Liver (tissue), 3 donors: Measurements from ENCODE around the gene FAT2.

Experiments
- EGR1 ChIP-seq, 2 donors: IDR thresholded peaks; 2 replicates each; pipeline ENCODE4 v1.6.1; 2016 to 2018; ENCODE audit warnings: antibody characterized with exemption in 2 of 2, low read depth in 2 of 2
- FOXA1 ChIP-seq: IDR thresholded peaks from 2 replicates; pipeline ENCODE4 v1.6.1; 2016; ENCODE audit warnings: antibody characterized with exemption
- GABPA ChIP-seq, 2 donors: IDR thresholded peaks in 1 of 2; conservative IDR thresholded peaks in 1 of 2; 2 replicates each; pipeline ENCODE4 v1.6.1; 2016; ENCODE audit warnings: antibody characterized with exemption in 2 of 2, mild to moderate bottlenecking in 1 of 2, moderate library complexity in 1 of 2
- JUND ChIP-seq, 2 donors: IDR thresholded peaks; 2 replicates each; pipeline ENCODE4 v1.6.1; 2016; ENCODE audit warnings: antibody characterized with exemption in 2 of 2
- RAD21 ChIP-seq, 2 donors: IDR thresholded peaks; 2 replicates each; pipeline ENCODE4 v1.6.1; 2016; ENCODE audit warnings: antibody characterized with exemption in 2 of 2, mild to moderate bottlenecking in 2 of 2
- RXRA ChIP-seq, 2 donors: IDR thresholded peaks; 2 replicates each; pipeline ENCODE4 v1.6.1; 2017 to 2018; ENCODE audit warnings: antibody characterized with exemption in 2 of 2, mild to moderate bottlenecking in 1 of 2
- SP1 ChIP-seq: IDR thresholded peaks from 2 replicates; pipeline ENCODE4 v1.6.1; 2018; ENCODE audit warnings: antibody characterized with exemption, mild to moderate bottlenecking
- TAF1 ChIP-seq: conservative IDR thresholded peaks from 2 replicates; pipeline ENCODE4 v1.6.1; 2016; ENCODE audit warnings: antibody characterized with exemption, mild to moderate bottlenecking
- YY1 ChIP-seq: IDR thresholded peaks from 2 replicates; pipeline ENCODE4 v1.6.1; 2016; ENCODE audit warnings: antibody characterized with exemption, mild to moderate bottlenecking
- TF ChIP-seq, protein P1 (sequence below): fragments of 150-350 bp; IDR thresholded peaks from 2 replicates; pipeline ENCODE4 v1.5.1; 2017; ENCODE audit warnings: improper control_type of control experiment, low read depth, low read length; ENCODE audit not compliant: missing input control
- TF ChIP-seq, protein P2 (sequence below): IDR thresholded peaks from 2 replicates; pipeline ENCODE4 v1.6.1; 2016; ENCODE audit warnings: antibody characterized with exemption
- TF ChIP-seq, protein P3 (sequence below): IDR thresholded peaks from 2 replicates; pipeline ENCODE4 v1.6.1; 2016; ENCODE audit warnings: antibody characterized with exemption
- TF ChIP-seq, protein P4 (sequence below): IDR thresholded peaks from 2 replicates; pipeline ENCODE4 v1.6.1; 2016; ENCODE audit warnings: antibody characterized with exemption, mild to moderate bottlenecking
- donor health status: healthy.
- donor health status: healthy.

DNA sequence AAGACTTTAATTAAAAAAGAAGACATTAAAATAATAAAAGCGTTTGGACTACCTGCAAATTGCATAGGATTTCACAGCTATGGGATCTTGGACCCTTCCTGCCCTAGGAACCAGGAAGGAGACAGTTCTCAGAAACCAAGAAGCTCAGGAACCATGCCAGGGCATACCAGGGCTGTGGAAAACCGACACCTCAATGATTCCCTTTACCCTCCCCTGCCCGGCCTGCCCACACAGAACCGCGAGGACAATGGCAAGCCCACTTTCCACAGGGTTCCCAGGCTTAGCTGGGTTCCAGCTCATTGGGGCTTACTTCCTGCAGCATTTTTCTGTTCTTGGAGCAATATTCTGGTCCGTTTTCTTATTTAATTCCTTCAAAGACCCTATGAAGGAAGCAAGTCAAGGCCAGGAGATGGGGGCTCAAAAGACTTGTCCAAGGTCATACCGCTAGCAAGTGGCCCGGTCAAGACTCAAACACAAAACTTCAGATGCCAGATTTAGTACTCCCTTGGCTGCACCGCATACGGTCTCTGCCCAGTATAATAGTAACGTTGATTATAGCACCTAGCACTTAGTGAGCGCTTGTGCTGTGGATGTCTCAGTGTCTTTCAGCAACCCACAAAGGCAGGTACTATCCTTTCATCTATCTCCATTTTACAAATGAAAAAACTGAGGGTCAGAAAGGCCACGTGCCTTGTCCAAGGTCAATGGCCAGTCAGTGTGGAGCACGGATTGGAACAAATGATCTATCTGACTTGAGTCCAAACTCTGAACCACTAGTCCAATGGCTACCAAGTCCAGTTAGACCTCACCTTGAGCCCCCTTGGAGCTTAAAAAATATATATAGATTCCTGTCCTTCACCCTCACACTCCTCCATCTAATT, 6.8 kb downstream of the FAT2 start:
- TF ChIP-seq, protein P1, sequence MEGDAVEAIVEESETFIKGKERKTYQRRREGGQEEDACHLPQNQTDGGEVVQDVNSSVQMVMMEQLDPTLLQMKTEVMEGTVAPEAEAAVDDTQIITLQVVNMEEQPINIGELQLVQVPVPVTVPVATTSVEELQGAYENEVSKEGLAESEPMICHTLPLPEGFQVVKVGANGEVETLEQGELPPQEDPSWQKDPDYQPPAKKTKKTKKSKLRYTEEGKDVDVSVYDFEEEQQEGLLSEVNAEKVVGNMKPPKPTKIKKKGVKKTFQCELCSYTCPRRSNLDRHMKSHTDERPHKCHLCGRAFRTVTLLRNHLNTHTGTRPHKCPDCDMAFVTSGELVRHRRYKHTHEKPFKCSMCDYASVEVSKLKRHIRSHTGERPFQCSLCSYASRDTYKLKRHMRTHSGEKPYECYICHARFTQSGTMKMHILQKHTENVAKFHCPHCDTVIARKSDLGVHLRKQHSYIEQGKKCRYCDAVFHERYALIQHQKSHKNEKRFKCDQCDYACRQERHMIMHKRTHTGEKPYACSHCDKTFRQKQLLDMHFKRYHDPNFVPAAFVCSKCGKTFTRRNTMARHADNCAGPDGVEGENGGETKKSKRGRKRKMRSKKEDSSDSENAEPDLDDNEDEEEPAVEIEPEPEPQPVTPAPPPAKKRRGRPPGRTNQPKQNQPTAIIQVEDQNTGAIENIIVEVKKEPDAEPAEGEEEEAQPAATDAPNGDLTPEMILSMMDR, result no peak
- TF ChIP-seq, protein P2, sequence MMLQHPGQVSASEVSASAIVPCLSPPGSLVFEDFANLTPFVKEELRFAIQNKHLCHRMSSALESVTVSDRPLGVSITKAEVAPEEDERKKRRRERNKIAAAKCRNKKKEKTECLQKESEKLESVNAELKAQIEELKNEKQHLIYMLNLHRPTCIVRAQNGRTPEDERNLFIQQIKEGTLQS, result no peak
- TF ChIP-seq, protein P3, sequence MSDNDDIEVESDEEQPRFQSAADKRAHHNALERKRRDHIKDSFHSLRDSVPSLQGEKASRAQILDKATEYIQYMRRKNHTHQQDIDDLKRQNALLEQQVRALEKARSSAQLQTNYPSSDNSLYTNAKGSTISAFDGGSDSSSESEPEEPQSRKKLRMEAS, result no peak
- no peak for TF ChIP-seq JUND (IDR thresholded peaks at IDR 0.05)
- TF ChIP-seq TAF1, result no peak
- no peak for TF ChIP-seq GABPA (IDR thresholded peaks at IDR 0.05 in 1 of 2, conservative IDR thresholded peaks at IDR 0.05 in 1 of 2)
- no peak for TF ChIP-seq RAD21 (IDR thresholded peaks at IDR 0.05)
- no peak for TF ChIP-seq FOXA1
- TF ChIP-seq, protein P4, sequence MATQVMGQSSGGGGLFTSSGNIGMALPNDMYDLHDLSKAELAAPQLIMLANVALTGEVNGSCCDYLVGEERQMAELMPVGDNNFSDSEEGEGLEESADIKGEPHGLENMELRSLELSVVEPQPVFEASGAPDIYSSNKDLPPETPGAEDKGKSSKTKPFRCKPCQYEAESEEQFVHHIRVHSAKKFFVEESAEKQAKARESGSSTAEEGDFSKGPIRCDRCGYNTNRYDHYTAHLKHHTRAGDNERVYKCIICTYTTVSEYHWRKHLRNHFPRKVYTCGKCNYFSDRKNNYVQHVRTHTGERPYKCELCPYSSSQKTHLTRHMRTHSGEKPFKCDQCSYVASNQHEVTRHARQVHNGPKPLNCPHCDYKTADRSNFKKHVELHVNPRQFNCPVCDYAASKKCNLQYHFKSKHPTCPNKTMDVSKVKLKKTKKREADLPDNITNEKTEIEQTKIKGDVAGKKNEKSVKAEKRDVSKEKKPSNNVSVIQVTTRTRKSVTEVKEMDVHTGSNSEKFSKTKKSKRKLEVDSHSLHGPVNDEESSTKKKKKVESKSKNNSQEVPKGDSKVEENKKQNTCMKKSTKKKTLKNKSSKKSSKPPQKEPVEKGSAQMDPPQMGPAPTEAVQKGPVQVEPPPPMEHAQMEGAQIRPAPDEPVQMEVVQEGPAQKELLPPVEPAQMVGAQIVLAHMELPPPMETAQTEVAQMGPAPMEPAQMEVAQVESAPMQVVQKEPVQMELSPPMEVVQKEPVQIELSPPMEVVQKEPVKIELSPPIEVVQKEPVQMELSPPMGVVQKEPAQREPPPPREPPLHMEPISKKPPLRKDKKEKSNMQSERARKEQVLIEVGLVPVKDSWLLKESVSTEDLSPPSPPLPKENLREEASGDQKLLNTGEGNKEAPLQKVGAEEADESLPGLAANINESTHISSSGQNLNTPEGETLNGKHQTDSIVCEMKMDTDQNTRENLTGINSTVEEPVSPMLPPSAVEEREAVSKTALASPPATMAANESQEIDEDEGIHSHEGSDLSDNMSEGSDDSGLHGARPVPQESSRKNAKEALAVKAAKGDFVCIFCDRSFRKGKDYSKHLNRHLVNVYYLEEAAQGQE, result no peak
- TF ChIP-seq EGR1 (IDR thresholded peaks at IDR 0.05; ENCODE audit: low read depth in 2 of 2), result no peak
- TF ChIP-seq YY1, result no peak
- TF ChIP-seq SP1, result no peak
- no peak for TF ChIP-seq RXRA (IDR thresholded peaks at IDR 0.05)
